ENCODE measurements around the gene TCERG1L. TPM values are rescaled to one million over a fixed set of nuclear protein-coding genes. Genes with fewer than 3 reads are reported as not detected.

Gene TCERG1L, protein sequence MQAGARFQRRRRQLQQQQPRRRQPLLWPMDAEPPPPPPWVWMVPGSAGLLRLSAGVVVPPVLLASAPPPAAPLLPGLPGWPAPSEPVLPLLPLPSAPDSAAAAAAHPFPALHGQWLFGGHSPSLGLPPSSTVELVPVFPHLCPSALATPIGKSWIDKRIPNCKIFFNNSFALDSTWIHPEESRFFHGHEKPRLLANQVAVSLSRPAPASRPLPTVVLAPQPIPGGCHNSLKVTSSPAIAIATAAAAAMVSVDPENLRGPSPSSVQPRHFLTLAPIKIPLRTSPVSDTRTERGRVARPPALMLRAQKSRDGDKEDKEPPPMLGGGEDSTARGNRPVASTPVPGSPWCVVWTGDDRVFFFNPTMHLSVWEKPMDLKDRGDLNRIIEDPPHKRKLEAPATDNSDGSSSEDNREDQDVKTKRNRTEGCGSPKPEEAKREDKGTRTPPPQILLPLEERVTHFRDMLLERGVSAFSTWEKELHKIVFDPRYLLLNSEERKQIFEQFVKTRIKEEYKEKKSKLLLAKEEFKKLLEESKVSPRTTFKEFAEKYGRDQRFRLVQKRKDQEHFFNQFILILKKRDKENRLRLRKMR
- not detected in 2 replicates for total RNA-seq

DNA sequence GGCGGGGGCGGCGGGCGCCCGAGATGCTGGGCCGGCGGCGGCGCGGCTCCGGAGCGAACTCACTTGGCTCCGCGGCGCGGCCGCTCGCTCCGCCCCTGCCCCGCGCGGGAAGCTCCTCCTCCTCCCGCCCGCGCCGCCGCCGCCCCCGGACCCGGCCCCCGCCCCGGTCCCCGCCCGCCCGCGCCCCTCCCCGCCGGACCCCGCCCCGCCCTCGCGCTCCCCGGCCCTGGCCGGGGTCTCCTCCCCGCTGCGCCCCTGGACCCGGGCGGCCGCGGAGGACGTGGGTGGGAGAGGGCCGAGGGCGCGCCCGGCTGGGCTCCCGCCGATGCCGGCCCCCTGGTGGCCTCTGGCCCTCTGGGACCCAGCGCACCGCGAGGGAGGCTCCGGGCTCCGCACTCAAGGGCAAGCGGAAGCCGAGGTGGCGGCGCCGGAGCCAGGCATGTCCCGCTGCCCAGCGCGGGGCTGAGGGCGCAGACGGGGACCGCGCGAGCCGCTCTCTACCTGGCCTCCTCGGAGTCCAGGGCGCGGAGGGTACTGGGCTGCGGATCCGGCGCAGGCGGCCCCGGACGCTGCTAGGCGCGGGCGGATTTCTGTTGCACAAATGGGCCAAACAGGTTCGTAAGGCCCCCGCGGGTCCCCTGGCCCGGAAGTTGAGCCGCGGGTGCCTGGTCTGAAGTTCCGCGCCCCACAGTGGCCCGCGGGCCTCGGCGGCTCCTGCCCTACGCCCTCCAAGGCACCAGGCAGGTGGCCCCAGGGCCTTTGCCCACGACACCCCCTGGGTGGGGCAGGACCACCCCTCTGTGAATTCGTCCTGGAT lies at the start of gene TCERG1L:
TCERG1L (minus strand) TSS at position 61 of the 817 bp plus-strand sequence. CDS start 86 bp downstream, outside the sequence.

Data from smooth muscle cell of the pulmonary artery (primary cell).